ENCODE results near the gene MIER2.

- TF ChIP-seq CTCF (conservative IDR thresholded peaks at IDR 0.05) (no peak), ZFX (IDR thresholded peaks at IDR 0.05) (no peak)
Measured at GRCh38 chr19:367561-367960, 23.0 kb upstream of the MIER2 start.
